ENCODE results near the gene TWIST2. TPM values are rescaled to one million over a fixed set of nuclear protein-coding genes. Genes with fewer than 3 reads are reported as not detected.

TWIST2 gene
- total and polyA plus RNA-seq, 2 donors from 2014 or later: 0.56 to 1.4 TPM

DNA sequence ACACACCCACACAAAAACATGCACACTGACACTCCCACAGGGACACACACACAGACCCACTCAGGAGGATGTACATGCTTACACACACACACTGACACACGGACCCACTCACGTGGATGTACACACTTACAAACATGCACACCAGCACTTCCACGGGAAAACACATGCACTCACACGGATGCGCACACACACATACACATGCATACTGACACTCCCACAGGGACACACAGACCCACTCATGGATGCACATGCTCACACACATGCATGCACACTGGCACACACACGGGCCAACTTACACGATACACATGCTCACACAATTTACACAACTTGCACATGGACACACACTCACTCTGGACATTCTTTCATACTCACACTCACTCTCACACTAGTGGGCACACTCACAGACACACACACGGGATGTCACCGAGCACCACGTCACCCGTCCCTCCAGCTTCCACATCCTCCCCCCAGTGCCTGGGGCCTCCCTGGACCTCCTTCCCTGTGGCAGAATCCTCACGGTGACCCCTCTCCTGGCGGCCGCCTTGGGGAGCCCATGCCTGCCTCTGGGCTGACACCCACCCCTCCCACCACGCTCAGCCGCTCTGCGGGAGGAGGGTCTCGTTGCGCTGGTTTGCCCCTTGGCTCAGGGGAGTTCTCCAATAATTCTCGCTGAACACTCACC, 58.5 kb downstream of the TWIST2 start:
- no peaks in the 10 kb centered on the region for H3K36me3 ChIP-seq (ENCODE audit: control insufficient read depth in 2 of 3, insufficient read depth in 3 of 3, low read length in 3 of 3)
- H3K9ac ChIP-seq (ENCODE audit: low read length in 3 of 3): no peak overlapping the region
- intact Hi-C loops (cut with DNase I): no loop called here
- H3K27me3 ChIP-seq (ENCODE audit: control insufficient read depth, insufficient read depth, low read length): no peaks in the 10 kb centered on the region
- peaks cover 0 to 1% (median 0%) of the 10 kb centered on the region in 3 donors for H3K9me3 ChIP-seq (ENCODE audit: control insufficient read depth in 2 of 3, insufficient read depth in 1 of 3, low read length in 3 of 3)
- peaks cover 0 to 4% (median 0%) of the 10 kb centered on the region in 3 donors for H3K4me1 ChIP-seq (ENCODE audit: control insufficient read depth in 2 of 3, insufficient read depth in 2 of 3, low read depth in 1 of 3, low read length in 3 of 3)
- peak in 1 of 5 donors; percentile 26 for DNase-seq
- TF ChIP-seq, protein P1, sequence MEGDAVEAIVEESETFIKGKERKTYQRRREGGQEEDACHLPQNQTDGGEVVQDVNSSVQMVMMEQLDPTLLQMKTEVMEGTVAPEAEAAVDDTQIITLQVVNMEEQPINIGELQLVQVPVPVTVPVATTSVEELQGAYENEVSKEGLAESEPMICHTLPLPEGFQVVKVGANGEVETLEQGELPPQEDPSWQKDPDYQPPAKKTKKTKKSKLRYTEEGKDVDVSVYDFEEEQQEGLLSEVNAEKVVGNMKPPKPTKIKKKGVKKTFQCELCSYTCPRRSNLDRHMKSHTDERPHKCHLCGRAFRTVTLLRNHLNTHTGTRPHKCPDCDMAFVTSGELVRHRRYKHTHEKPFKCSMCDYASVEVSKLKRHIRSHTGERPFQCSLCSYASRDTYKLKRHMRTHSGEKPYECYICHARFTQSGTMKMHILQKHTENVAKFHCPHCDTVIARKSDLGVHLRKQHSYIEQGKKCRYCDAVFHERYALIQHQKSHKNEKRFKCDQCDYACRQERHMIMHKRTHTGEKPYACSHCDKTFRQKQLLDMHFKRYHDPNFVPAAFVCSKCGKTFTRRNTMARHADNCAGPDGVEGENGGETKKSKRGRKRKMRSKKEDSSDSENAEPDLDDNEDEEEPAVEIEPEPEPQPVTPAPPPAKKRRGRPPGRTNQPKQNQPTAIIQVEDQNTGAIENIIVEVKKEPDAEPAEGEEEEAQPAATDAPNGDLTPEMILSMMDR (IDR thresholded peaks at IDR 0.05; ENCODE audit: borderline replicate concordance, extremely low read depth, insufficient read depth): no peak
- H3K4me3 ChIP-seq (ENCODE audit: low read length in 3 of 3): no peak overlapping the region
- no peak for FAIRE-seq
- H3K27ac ChIP-seq (ENCODE audit: low read depth in 2 of 2, low read length in 2 of 2): no peak overlapping the region

DNA sequence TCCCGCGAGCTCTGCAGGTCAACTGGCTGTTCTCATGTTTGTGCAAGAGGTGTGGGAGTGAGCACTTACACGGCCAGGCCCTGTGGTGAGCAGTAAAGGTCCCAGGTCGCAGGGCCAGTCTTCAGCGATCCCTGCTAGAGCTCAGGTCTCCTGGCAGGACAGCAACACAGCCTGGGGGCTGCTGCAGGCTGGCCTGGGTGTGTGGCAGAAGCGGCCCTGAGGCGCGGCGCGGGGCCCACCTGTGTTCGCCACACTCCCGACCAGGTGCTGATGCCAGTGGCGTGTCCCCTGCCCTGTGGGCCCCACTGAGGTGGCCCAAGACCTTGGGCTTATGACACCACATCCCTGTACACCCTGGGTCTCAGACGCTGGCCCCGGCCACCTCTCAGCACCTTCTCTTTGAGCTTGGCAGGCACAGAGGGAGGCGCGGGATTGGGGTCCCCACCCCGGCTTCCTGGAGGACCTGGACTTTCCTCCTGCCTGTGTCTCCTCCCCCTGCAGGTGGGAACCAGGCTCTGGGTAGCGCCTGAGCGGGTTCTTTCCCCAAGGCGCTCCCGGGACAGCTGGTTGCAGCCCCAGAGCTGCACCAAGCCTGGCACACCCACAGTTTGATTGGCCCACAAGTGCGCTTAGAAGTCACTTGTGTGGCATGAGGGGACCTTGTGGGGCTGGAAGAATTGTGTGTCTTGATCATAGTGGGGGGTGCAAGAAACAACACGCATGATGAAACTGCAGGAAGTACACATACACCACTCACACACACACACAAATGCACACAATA, 59.2 kb downstream of the TWIST2 start:
- no peak for FAIRE-seq
- peak in 3 of 5 donors; percentile 42 to 60 (median 60) for DNase-seq
- intact Hi-C loops (cut with DNase I): no loop called here
- peaks cover 0 to 4% (median 0%) of the 10 kb centered on the region in 3 donors for H3K4me1 ChIP-seq (ENCODE audit: control insufficient read depth in 2 of 3, insufficient read depth in 2 of 3, low read depth in 1 of 3, low read length in 3 of 3)
- TF ChIP-seq, protein P1 (IDR thresholded peaks at IDR 0.05; ENCODE audit: borderline replicate concordance, extremely low read depth, insufficient read depth): no peak
- no peak overlapping the region for H3K4me3 ChIP-seq (ENCODE audit: low read length in 3 of 3)
- no peak overlapping the region for H3K9ac ChIP-seq (ENCODE audit: low read length in 3 of 3)
- peaks cover 0 to 1% (median 0%) of the 10 kb centered on the region in 3 donors for H3K9me3 ChIP-seq (ENCODE audit: control insufficient read depth in 2 of 3, insufficient read depth in 1 of 3, low read length in 3 of 3)
- H3K36me3 ChIP-seq (ENCODE audit: control insufficient read depth in 2 of 3, insufficient read depth in 3 of 3, low read length in 3 of 3): no peaks in the 10 kb centered on the region
- no peaks in the 10 kb centered on the region for H3K27me3 ChIP-seq (ENCODE audit: control insufficient read depth, insufficient read depth, low read length)
- no peak overlapping the region for H3K27ac ChIP-seq (ENCODE audit: low read depth in 2 of 2, low read length in 2 of 2)

DNA sequence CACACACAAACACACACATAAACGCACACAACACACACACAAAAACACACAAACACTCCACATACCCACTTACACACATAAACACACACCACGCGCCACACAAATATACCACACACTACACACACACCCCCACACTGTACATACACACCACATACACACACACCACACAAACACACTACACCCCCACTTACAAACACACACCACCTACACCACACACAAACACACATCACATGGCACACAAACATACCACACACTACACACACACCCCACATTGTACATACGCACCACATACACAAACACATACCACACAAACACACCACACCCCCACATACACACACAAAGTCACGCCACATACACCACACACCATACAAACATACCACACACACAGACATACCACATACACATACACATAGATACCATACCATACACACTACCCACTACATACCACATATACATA, 59.9 kb downstream of the TWIST2 start:
- Histone ChIP-seq H3K9ac (ENCODE audit: low read length in 3 of 3) (no peak overlapping the region), H3K9me3 (ENCODE audit: control insufficient read depth in 2 of 3, insufficient read depth in 1 of 3, low read length in 3 of 3) (peaks cover 0 to 1% (median 0%) of the 10 kb centered on the region in 3 donors), H3K36me3 (ENCODE audit: control insufficient read depth in 2 of 3, insufficient read depth in 3 of 3, low read length in 3 of 3) (no peaks in the 10 kb centered on the region), H3K4me3 (ENCODE audit: low read length in 3 of 3) (no peak overlapping the region), H3K27me3 (ENCODE audit: control insufficient read depth, insufficient read depth, low read length) (no peaks in the 10 kb centered on the region), H3K4me1 (ENCODE audit: control insufficient read depth in 2 of 3, insufficient read depth in 2 of 3, low read depth in 1 of 3, low read length in 3 of 3) (peaks cover 0 to 4% (median 0%) of the 10 kb centered on the region in 3 donors), H3K27ac (ENCODE audit: low read depth in 2 of 2, low read length in 2 of 2) (no peak overlapping the region)
- TF ChIP-seq, protein P1 (IDR thresholded peaks at IDR 0.05; ENCODE audit: borderline replicate concordance, extremely low read depth, insufficient read depth): no peak
- DNase-seq (no peak), FAIRE-seq (no peak)
- intact Hi-C loops (cut with DNase I): no loop called here
